ENCODE data around the gene PRKACA.
"Not testable (repeated sequence)": the region's sequence is repeated elsewhere in the genome, so short reads cannot be mapped to it uniquely, and the experiment has no call there.

Gene PRKACA

GRCh38 chr19:14048443-14049153 is 69.0 kb downstream of the PRKACA start:
- DNase-seq (ENCODE audit: low read depth in 2 of 2): peak; percentile 52 to 77

GRCh38 chr19:14047866-14048265 is 69.7 kb downstream of the PRKACA start:
- not testable (repeated sequence) for DNase-seq (ENCODE audit: low read depth in 2 of 2)

GRCh38 chr19:14042659-14043608 is 74.6 kb downstream of the PRKACA start:
- DNase-seq (ENCODE audit: low read depth in 2 of 2): not testable (repeated sequence)

Measured in stimulated activated CD4-positive, alpha-beta T cell treated with anti-CD3 and anti-CD28 coated beads, Interleukin-12 subunit alpha, Interleukin-12 subunit beta, amount 100 ng/mL, for 24 hours (primary cell).